ENCODE results near the gene MAP1B. TPM values are rescaled to one million over a fixed set of nuclear protein-coding genes. Genes with fewer than 3 reads are reported as not detected.

The MAP1B gene
- total RNA-seq, 1 donor from 2014 or later: 1,059 TPM

GRCh38 chr5:72246954-72247442, 139.7 kb downstream of the MAP1B start:
- Histone ChIP-seq H3K36me3 (no peaks in the 10 kb centered on the region), H3K27me3 (no peaks in the 10 kb centered on the region), H3K9me3 (no peaks in the 10 kb centered on the region), H3K27ac (peak overlapping the region; percentile 79 to 84), H3K4me3 (no peak overlapping the region), H3K4me1 (peaks cover 30 to 58% of the 10 kb centered on the region in 2 donors)
- DNase-seq (ENCODE audit: low spot score in 2 of 2): no peak
- intact Hi-C loops (cut with DNase I): loop anchor here (5.0 kb wide), 3 partner anchors 95 to 140 kb away; partner anchors contain the start of gene MAP1B
- TF ChIP-seq CTCF (IDR thresholded peaks at IDR 0.05): no peak

GRCh38 chr5:72248410-72248981, 141.2 kb downstream of the MAP1B start:
- no peaks in the 10 kb centered on the region for H3K27me3 ChIP-seq
- H3K4me1 ChIP-seq: peaks cover 30 to 60% of the 10 kb centered on the region in 2 donors
- intact Hi-C loops (cut with DNase I): loop anchor here (2.0 to 5.0 kb wide), 5 partner anchors 16 to 141 kb away; partner anchors contain the start of gene MAP1B
- H3K36me3 ChIP-seq: no peaks in the 10 kb centered on the region
- DNase-seq (ENCODE audit: low spot score in 2 of 2): peak in 1 of 2 donors; percentile 82
- no peak overlapping the region for H3K4me3 ChIP-seq
- no peaks in the 10 kb centered on the region for H3K9me3 ChIP-seq
- TF ChIP-seq CTCF (IDR thresholded peaks at IDR 0.05): no peak
- peak overlapping the region; percentile 79 to 84 for H3K27ac ChIP-seq

- peaks cover 14 to 34% of the 10 kb centered on the region in 2 donors for H3K4me1 ChIP-seq
- H3K36me3 ChIP-seq: no peaks in the 10 kb centered on the region
- TF ChIP-seq CTCF (IDR thresholded peaks at IDR 0.05): no peak
- DNase-seq (ENCODE audit: low spot score in 2 of 2): no peak
- H3K27ac ChIP-seq: peak overlapping the region; percentile 62 to 78
- intact Hi-C loops (cut with DNase I): no loop called here
- H3K9me3 ChIP-seq: no peaks in the 10 kb centered on the region
- no peaks in the 10 kb centered on the region for H3K27me3 ChIP-seq
- no peak overlapping the region for H3K4me3 ChIP-seq
Measured at GRCh38 chr5:72251386-72251785, 144.1 kb downstream of the MAP1B start.

GRCh38 chr5:72252008-72252407, 144.7 kb downstream of the MAP1B start:
- peak overlapping the region; percentile 62 to 78 for H3K27ac ChIP-seq
- H3K36me3 ChIP-seq: no peaks in the 10 kb centered on the region
- no peak overlapping the region for H3K4me3 ChIP-seq
- no peaks in the 10 kb centered on the region for H3K9me3 ChIP-seq
- H3K4me1 ChIP-seq: peaks cover 9 to 29% of the 10 kb centered on the region in 2 donors
- no peak for TF ChIP-seq CTCF (IDR thresholded peaks at IDR 0.05)
- intact Hi-C loops (cut with DNase I): no loop called here
- H3K27me3 ChIP-seq: no peaks in the 10 kb centered on the region
- no peak for DNase-seq (ENCODE audit: low spot score in 2 of 2)

- H3K4me3 ChIP-seq: peak overlapping the region in 1 of 2 donors; percentile 48
- DNase-seq (ENCODE audit: low spot score in 2 of 2): no peak
- H3K36me3 ChIP-seq: no peaks in the 10 kb centered on the region
- TF ChIP-seq CTCF (IDR thresholded peaks at IDR 0.05): no peak
- intact Hi-C loops (cut with DNase I): no loop called here
- no peaks in the 10 kb centered on the region for H3K9me3 ChIP-seq
- no peaks in the 10 kb centered on the region for H3K27me3 ChIP-seq
- peaks cover 4 to 23% of the 10 kb centered on the region in 2 donors for H3K4me1 ChIP-seq
- peak overlapping the region; percentile 62 to 78 for H3K27ac ChIP-seq
Measured at GRCh38 chr5:72252574-72253155, 145.4 kb downstream of the MAP1B start.
